GM23338 (cell line): Measurements from ENCODE around the gene COX6B1. TPM values are rescaled to one million over a fixed set of nuclear protein-coding genes. Genes with fewer than 3 reads are reported as not detected.

Experiments
- ATAC-seq: fragments of 200-7000 bp; cut with Tn5 transposase; 3 replicates; pipeline ENCODE4 v1.9.1; 2020
- DNase-seq: peaks from one replicate; pipeline ENCODE4 v3.0.0-alpha.2; 2015; ENCODE audit warnings: low spot score
- H2AFZ ChIP-seq: fragments of 200-600 bp; sonication (generic); 2 replicates; pipeline ENCODE4 v1.8.0; 2016; ENCODE audit warnings: antibody characterized with exemption, mild to moderate bottlenecking, moderate library complexity
- H3F3A ChIP-seq: fragments of 200-600 bp; sonication (generic); replicated peaks from 2 replicates; pipeline ENCODE4 v1.8.0; 2017; ENCODE audit warnings: antibody characterized with exemption, mixed run types, low read depth
- H3K27ac ChIP-seq: fragments of 200-600 bp; sonication (generic); 2 replicates; pipeline ENCODE4 v1.6.1; 2016; ENCODE audit warnings: low read depth
- H3K27me3 ChIP-seq: fragments of 200-600 bp; sonication (generic); 2 replicates; pipeline ENCODE4 v1.8.0; 2016; ENCODE audit warnings: mild to moderate bottlenecking, mixed run types, moderate library complexity; ENCODE audit not compliant: insufficient read depth
- H3K36me3 ChIP-seq: fragments of 200-600 bp; sonication (generic); 2 replicates; pipeline ENCODE4 v1.8.0; 2016; ENCODE audit warnings: mild to moderate bottlenecking; ENCODE audit not compliant: insufficient read depth
- H3K4me1 ChIP-seq: fragments of 200-600 bp; sonication (generic); 2 replicates; pipeline ENCODE4 v1.8.0; 2016; ENCODE audit warnings: mild to moderate bottlenecking, moderate library complexity; ENCODE audit not compliant: insufficient read depth
- H3K4me2 ChIP-seq: fragments of 200-600 bp; sonication (generic); 2 replicates; pipeline ENCODE4 v1.7.1; 2017; ENCODE audit warnings: mixed run types
- H3K4me3 ChIP-seq: fragments of 200-600 bp; sonication (generic); 2 replicates; pipeline ENCODE4 v1.6.1; 2016; ENCODE audit warnings: mixed run types
- H3K79me2 ChIP-seq: fragments of 200-600 bp; sonication (generic); replicated peaks from 2 replicates; pipeline ENCODE4 v1.8.0; 2017; ENCODE audit warnings: mild to moderate bottlenecking; ENCODE audit not compliant: insufficient read depth
- H3K9me2 ChIP-seq: fragments of 200-600 bp; sonication (generic); 2 replicates; pipeline ENCODE4 v1.8.0; 2017; ENCODE audit not compliant: insufficient read depth
- H4K20me1 ChIP-seq: fragments of 200-600 bp; sonication (generic); replicated peaks from 2 replicates; pipeline ENCODE4 v1.8.0; 2017; ENCODE audit warnings: mild to moderate bottlenecking; ENCODE audit not compliant: insufficient read depth
- H3K27ac Mint-ChIP-seq: 2 replicates; pipeline ENCODE4 v1.8.0; 2020; ENCODE audit warnings: inconsistent platforms, mild to moderate bottlenecking, moderate library complexity, mixed read lengths
- H3K27me3 Mint-ChIP-seq: 3 replicates; pipeline ENCODE4 v1.8.0; 2022; ENCODE audit warnings: low read depth, mild to moderate bottlenecking, moderate library complexity, mixed read lengths, inconsistent platforms; ENCODE audit not compliant: insufficient read depth, poor library complexity
- H3K36me3 Mint-ChIP-seq: 3 replicates; pipeline ENCODE4 v1.8.0; 2021; ENCODE audit warnings: low read depth, mild to moderate bottlenecking, inconsistent platforms, moderate library complexity, mixed read lengths
- H3K4me1 Mint-ChIP-seq: 3 replicates; pipeline ENCODE4 v1.8.0; 2020; ENCODE audit warnings: mild to moderate bottlenecking, inconsistent platforms, mixed read lengths
- H3K4me3 Mint-ChIP-seq: 3 replicates; pipeline ENCODE4 v1.8.0; 2021; ENCODE audit warnings: moderate library complexity, mild to moderate bottlenecking, inconsistent platforms, mixed read lengths
- H3K9me3 Mint-ChIP-seq: 3 replicates; pipeline ENCODE4 v1.8.0; 2020; ENCODE audit warnings: moderate library complexity, mild to moderate bottlenecking, inconsistent platforms, mixed read lengths
- CREB1 ChIP-seq: fragments of 250-450 bp; sonication (Bioruptor Pico); IDR thresholded peaks from 2 replicates; pipeline ENCODE4 v1.5.0; 2020; ENCODE audit warnings: low read depth, mild to moderate bottlenecking, moderate library complexity
- ETS1 ChIP-seq: IDR thresholded peaks from 2 replicates; pipeline ENCODE4 v1.6.1; 2016; ENCODE audit warnings: antibody characterized with exemption
- EZH2phosphoT487 ChIP-seq: fragments of 200-600 bp; sonication (generic); IDR thresholded peaks from one replicate; pipeline ENCODE4 v1.8.1; 2018; ENCODE audit warnings: antibody characterized with exemption; ENCODE audit not compliant: unreplicated experiment
- JUNB ChIP-seq: IDR thresholded peaks from one replicate; pipeline ENCODE4 v1.6.1; 2016; ENCODE audit warnings: antibody characterized with exemption; ENCODE audit not compliant: unreplicated experiment
- NANOG ChIP-seq: IDR thresholded peaks from 2 replicates; pipeline ENCODE4 v1.6.1; 2016; ENCODE audit warnings: antibody characterized with exemption, borderline replicate concordance
- POLR2AphosphoS5 ChIP-seq: IDR thresholded peaks from 2 replicates; pipeline ENCODE4 v1.6.1; 2016; ENCODE audit warnings: antibody characterized with exemption, low read depth
- ZNF114 ChIP-seq: fragments of 250-450 bp; sonication (Bioruptor Pico); IDR thresholded peaks from 2 replicates; pipeline ENCODE4 v1.5.0; 2020; ENCODE audit warnings: mild to moderate bottlenecking, moderate library complexity
- ZNF331 ChIP-seq: fragments of 250-450 bp; sonication (Bioruptor Pico); IDR thresholded peaks from 2 replicates; pipeline ENCODE4 v1.5.0; 2020; ENCODE audit warnings: low read depth, mild to moderate bottlenecking, moderate library complexity
- polyA plus RNA-seq: library from polyadenylated mRNA; unstranded; fragments of >200 nt; fragmentation: Nextera tagmentation; extraction: Ambion mirVana; gene quantifications from 2 replicates; pipeline ENCODE4 v1.2.1, GENCODE V29; 2016
- total RNA-seq: library from RNA; depleted of rRNA; stranded (reverse); fragments of >200 nt; shearing (Covaris generic); gene quantifications from 2 replicates; pipeline ENCODE4 v1.2.3, GENCODE V29; 2014
- TF ChIP-seq, protein P1 (sequence below): IDR thresholded peaks from one replicate; pipeline ENCODE4 v1.6.1; 2018; ENCODE audit warnings: antibody characterized with exemption; ENCODE audit not compliant: unreplicated experiment

Gene COX6B1
- total and polyA plus RNA-seq, 2 experiments from 2014 or later: 564 to 1,532 TPM

- no peak within 1 kb of the TSS for H3K27ac ChIP-seq
- Mint-ChIP-seq H3K36me3 (peaks cover 18% of the 10 kb centered on the region), H3K27me3 (peaks cover 15% of the 10 kb centered on the region)
Measured at GRCh38 chr19:35612559-35613321, 35.4 kb upstream of the COX6B1 start, which contains the start of gene HAUS5. TSS of gene HAUS5 (plus strand) at chr19:35612735. CDS start at chr19:35612795, 60 bp downstream.

GRCh38 chr19:35613574-35613973 lies 34.5 kb upstream of the COX6B1 start:
- Histone ChIP-seq H3K79me2 (no peaks in the 10 kb centered on the region), H3K4me1 (no peaks in the 10 kb centered on the region)
- peaks cover 15% of the 10 kb centered on the region for H3K27me3 Mint-ChIP-seq
- no peak for TF ChIP-seq JUNB
- no peak for TF ChIP-seq ZNF114 (CRISPR knock-in tag)
- no peak for TF ChIP-seq ZNF331 (CRISPR knock-in tag)
- TF ChIP-seq NANOG: no peak
- TF ChIP-seq CREB1: no peak
- TF ChIP-seq POLR2AphosphoS5: no peak

More at GRCh38 chr19:35612559-35613321, 35.4 kb upstream of the COX6B1 start, which contains the start of gene HAUS5:
- Histone ChIP-seq H3K27me3 (no peaks in the 10 kb centered on the region), H3K4me2 (peak within 1 kb of the TSS; percentile 98), H2AFZ (peak within 1 kb of the TSS; percentile 98), H3K4me1 (no peaks in the 10 kb centered on the region), H3K36me3 (no peaks in the 10 kb centered on the region), H3K4me3 (peak within 1 kb of the TSS; percentile 95), H3F3A (no peaks in the 10 kb centered on the region), H3K79me2 (no peaks in the 10 kb centered on the region), H4K20me1 (no peaks in the 10 kb centered on the region), H3K9me2 (no peaks in the 10 kb centered on the region)
- no peaks in the 10 kb centered on the region for H3K4me1 Mint-ChIP-seq
- H3K9me3 Mint-ChIP-seq: peaks cover 12% of the 10 kb centered on the region
- peak within 1 kb of the TSS; percentile 82 for H3K27ac Mint-ChIP-seq
- peak; percentile 94 for DNase-seq
- peak within 1 kb of the TSS; percentile 82 for H3K4me3 Mint-ChIP-seq
- TF ChIP-seq ZNF331 (CRISPR knock-in tag): no peak
- TF ChIP-seq ETS1: peak; percentile 37; the same call in 1 of the 2 replicates
- no peak for TF ChIP-seq NANOG
- TF ChIP-seq ZNF114 (CRISPR knock-in tag): no peak
- no peak for TF ChIP-seq JUNB
- TF ChIP-seq POLR2AphosphoS5: peak; percentile 84
- peak; percentile 100 for TF ChIP-seq CREB1
- TF ChIP-seq, protein P1, sequence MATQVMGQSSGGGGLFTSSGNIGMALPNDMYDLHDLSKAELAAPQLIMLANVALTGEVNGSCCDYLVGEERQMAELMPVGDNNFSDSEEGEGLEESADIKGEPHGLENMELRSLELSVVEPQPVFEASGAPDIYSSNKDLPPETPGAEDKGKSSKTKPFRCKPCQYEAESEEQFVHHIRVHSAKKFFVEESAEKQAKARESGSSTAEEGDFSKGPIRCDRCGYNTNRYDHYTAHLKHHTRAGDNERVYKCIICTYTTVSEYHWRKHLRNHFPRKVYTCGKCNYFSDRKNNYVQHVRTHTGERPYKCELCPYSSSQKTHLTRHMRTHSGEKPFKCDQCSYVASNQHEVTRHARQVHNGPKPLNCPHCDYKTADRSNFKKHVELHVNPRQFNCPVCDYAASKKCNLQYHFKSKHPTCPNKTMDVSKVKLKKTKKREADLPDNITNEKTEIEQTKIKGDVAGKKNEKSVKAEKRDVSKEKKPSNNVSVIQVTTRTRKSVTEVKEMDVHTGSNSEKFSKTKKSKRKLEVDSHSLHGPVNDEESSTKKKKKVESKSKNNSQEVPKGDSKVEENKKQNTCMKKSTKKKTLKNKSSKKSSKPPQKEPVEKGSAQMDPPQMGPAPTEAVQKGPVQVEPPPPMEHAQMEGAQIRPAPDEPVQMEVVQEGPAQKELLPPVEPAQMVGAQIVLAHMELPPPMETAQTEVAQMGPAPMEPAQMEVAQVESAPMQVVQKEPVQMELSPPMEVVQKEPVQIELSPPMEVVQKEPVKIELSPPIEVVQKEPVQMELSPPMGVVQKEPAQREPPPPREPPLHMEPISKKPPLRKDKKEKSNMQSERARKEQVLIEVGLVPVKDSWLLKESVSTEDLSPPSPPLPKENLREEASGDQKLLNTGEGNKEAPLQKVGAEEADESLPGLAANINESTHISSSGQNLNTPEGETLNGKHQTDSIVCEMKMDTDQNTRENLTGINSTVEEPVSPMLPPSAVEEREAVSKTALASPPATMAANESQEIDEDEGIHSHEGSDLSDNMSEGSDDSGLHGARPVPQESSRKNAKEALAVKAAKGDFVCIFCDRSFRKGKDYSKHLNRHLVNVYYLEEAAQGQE: no peak
- no peak for TF ChIP-seq EZH2phosphoT487
- ATAC-seq: peak; percentile 97

More at GRCh38 chr19:35613574-35613973, 34.5 kb upstream of the COX6B1 start:
- Mint-ChIP-seq H3K36me3 (peaks cover 14% of the 10 kb centered on the region), H3K27ac (no peak overlapping the region), H3K4me3 (peak overlapping the region; percentile 82), H3K9me3 (peaks cover 4% of the 10 kb centered on the region; the same call in 2 of the 3 replicates), H3K4me1 (no peaks in the 10 kb centered on the region)
- no peaks in the 10 kb centered on the region for H4K20me1 ChIP-seq
- DNase-seq (no peak), ATAC-seq (no peak)
- H3K36me3 ChIP-seq: no peaks in the 10 kb centered on the region
- H3K4me3 ChIP-seq: peak overlapping the region; percentile 95
- peak overlapping the region; percentile 98 for H3K4me2 ChIP-seq
- H3K27me3 ChIP-seq: no peaks in the 10 kb centered on the region
- H3K9me2 ChIP-seq: no peaks in the 10 kb centered on the region
- no peak overlapping the region for H3K27ac ChIP-seq
- H3F3A ChIP-seq: no peaks in the 10 kb centered on the region
- no peak overlapping the region for H2AFZ ChIP-seq
